WTC11 (cell line): ENCODE measurements around the gene PHC3.

Experiments
- ETV6 ChIP-seq: sonication (generic); formaldehyde crosslinking; IDR thresholded peaks from 2 replicates; pipeline ENCODE4 v1.8.1; 2022; ENCODE audit warnings: mild to moderate bottlenecking, missing genetic modification reagents
- TEAD1 ChIP-seq: sonication (generic); formaldehyde crosslinking; IDR thresholded peaks from 2 replicates; pipeline ENCODE4 v1.8.0; 2022; ENCODE audit warnings: mild to moderate bottlenecking, missing genetic modification reagents
- TF ChIP-seq, protein P1 (sequence below): sonication (generic); formaldehyde crosslinking; IDR thresholded peaks from 2 replicates; pipeline ENCODE4 v1.8.0; 2022; ENCODE audit warnings: mild to moderate bottlenecking, missing genetic modification reagents

DNA sequence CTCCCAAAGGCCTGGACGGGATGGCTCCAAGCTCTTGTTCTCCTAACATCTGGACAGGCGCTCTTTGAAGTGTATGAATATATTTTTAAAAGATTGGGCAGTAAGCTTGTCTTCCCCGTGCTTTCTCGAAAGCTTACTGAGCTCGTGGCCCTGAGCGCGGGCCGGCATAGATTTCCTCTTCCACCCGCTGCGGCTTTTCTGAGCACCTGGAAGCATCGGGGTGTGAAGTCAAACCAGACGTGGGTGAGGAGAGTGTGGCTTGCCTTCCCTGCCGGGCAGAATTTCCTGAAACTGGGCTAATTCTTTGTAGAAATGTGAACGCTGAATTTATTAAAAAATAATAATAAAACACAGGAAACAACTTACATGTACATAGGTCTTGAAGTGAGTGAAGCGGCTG, 117.8 kb downstream of the PHC3 start:
- TF ChIP-seq, protein P1, sequence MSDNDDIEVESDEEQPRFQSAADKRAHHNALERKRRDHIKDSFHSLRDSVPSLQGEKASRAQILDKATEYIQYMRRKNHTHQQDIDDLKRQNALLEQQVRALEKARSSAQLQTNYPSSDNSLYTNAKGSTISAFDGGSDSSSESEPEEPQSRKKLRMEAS (CRISPR knock-in tag), result no peak
- TF ChIP-seq ETV6 (CRISPR knock-in tag), result no peak
- TF ChIP-seq TEAD1 (CRISPR knock-in tag), result no peak
